WTC11 (cell line): ENCODE results near the gene C12orf56. TPM values are rescaled to one million over a fixed set of nuclear protein-coding genes. Genes with fewer than 3 reads are reported as not detected.

ENCODE experiments used
- ATAC-seq: fragments of 200-7000 bp; cut with Tn5 transposase; 2 replicates; pipeline ENCODE4 v1.10.0; 2021; ENCODE audit warnings: mild to moderate bottlenecking, moderate library complexity
- CTCF ChIA-PET: fragments of 300-600 bp; sonication (Branson Sonifier 250); formaldehyde crosslinking; loops from one replicate; lab custom pipeline; 2021; ENCODE audit warnings: antibody characterized with exemption; lab: Charles Lee
- POLR2A ChIA-PET: fragments of 350-600 bp; sonication (Branson Sonifier 250); formaldehyde crosslinking; loops from one replicate; lab custom pipeline; 2021; ENCODE audit warnings: antibody characterized with exemption; lab: Charles Lee
- DNase-seq: peaks from one replicate; pipeline ENCODE4 v3.0.0; 2021; ENCODE audit warnings: low spot score
- H3K27ac Mint-ChIP-seq: 2 replicates; pipeline ENCODE4 v1.8.0; 2021; ENCODE audit warnings: mixed read lengths
- H3K27me3 Mint-ChIP-seq: 2 replicates; pipeline ENCODE4 v1.8.0; 2021; ENCODE audit warnings: low read depth, mild to moderate bottlenecking, moderate library complexity, mixed read lengths
- H3K36me3 Mint-ChIP-seq: 2 replicates; pipeline ENCODE4 v1.8.0; 2021; ENCODE audit warnings: mixed read lengths
- H3K4me1 Mint-ChIP-seq: 2 replicates; pipeline ENCODE4 v1.8.0; 2022; ENCODE audit warnings: mixed read lengths
- H3K4me3 Mint-ChIP-seq: 2 replicates; pipeline ENCODE4 v1.8.0; 2021; ENCODE audit warnings: mild to moderate bottlenecking, moderate library complexity, mixed read lengths
- H3K9me3 Mint-ChIP-seq: 2 replicates; pipeline ENCODE4 v1.8.0; 2021; ENCODE audit warnings: mixed read lengths
- ATF1 ChIP-seq: sonication (generic); formaldehyde crosslinking; IDR thresholded peaks from 2 replicates; pipeline ENCODE4 v1.8.1; 2023; ENCODE audit warnings: mild to moderate bottlenecking, moderate library complexity, missing genetic modification reagents
- ATF3 ChIP-seq: sonication (generic); formaldehyde crosslinking; conservative IDR thresholded peaks from 2 replicates; pipeline ENCODE4 v1.8.1; 2022; ENCODE audit warnings: mild to moderate bottlenecking, missing genetic modification reagents
- CREB1 ChIP-seq: sonication (generic); formaldehyde crosslinking; IDR thresholded peaks from 2 replicates; pipeline ENCODE4 v1.8.0; 2023; ENCODE audit warnings: mild to moderate bottlenecking, missing genetic modification reagents
- CREM ChIP-seq: sonication (generic); formaldehyde crosslinking; IDR thresholded peaks from 2 replicates; pipeline ENCODE4 v1.8.1; 2022; ENCODE audit warnings: mild to moderate bottlenecking, missing genetic modification reagents, moderate library complexity
- E2F4 ChIP-seq: sonication (generic); formaldehyde crosslinking; IDR thresholded peaks from 2 replicates; pipeline ENCODE4 v1.8.1; 2022; ENCODE audit warnings: low read depth, mild to moderate bottlenecking, moderate library complexity, missing genetic modification reagents, borderline replicate concordance
- ESRRA ChIP-seq: sonication (generic); formaldehyde crosslinking; IDR thresholded peaks from 2 replicates; pipeline ENCODE4 v1.8.1; 2022; ENCODE audit warnings: mild to moderate bottlenecking, missing genetic modification reagents, borderline replicate concordance
- FOXP1 ChIP-seq: sonication (generic); formaldehyde crosslinking; IDR thresholded peaks from 2 replicates; pipeline ENCODE4 v1.8.0; 2022; ENCODE audit warnings: missing genetic modification reagents, mild to moderate bottlenecking, moderate library complexity, borderline replicate concordance
- JUN ChIP-seq: sonication (generic); formaldehyde crosslinking; IDR thresholded peaks from 2 replicates; pipeline ENCODE4 v1.8.0; 2023; ENCODE audit warnings: mild to moderate bottlenecking, missing genetic modification reagents
- NFYB ChIP-seq: sonication (generic); formaldehyde crosslinking; conservative IDR thresholded peaks from 2 replicates; pipeline ENCODE4 v1.8.0; 2022; ENCODE audit warnings: low read depth, missing genetic modification reagents
- NR1H2 ChIP-seq: sonication (generic); formaldehyde crosslinking; IDR thresholded peaks from 2 replicates; pipeline ENCODE4 v1.9.0; 2021; ENCODE audit warnings: mild to moderate bottlenecking, moderate library complexity, missing genetic modification reagents
- PRRX2 ChIP-seq: fragments of 250-450 bp; sonication (Bioruptor Pico); IDR thresholded peaks from 2 replicates; pipeline ENCODE4 v1.8.0; 2021; ENCODE audit warnings: mild to moderate bottlenecking
- RELA ChIP-seq: sonication (generic); formaldehyde crosslinking; IDR thresholded peaks from 2 replicates; pipeline ENCODE4 v1.8.1; 2022; ENCODE audit warnings: missing genetic modification reagents, mild to moderate bottlenecking, borderline replicate concordance
- USF2 ChIP-seq: sonication (generic); formaldehyde crosslinking; IDR thresholded peaks from 2 replicates; pipeline ENCODE4 v1.8.1; 2023; ENCODE audit warnings: mild to moderate bottlenecking, missing genetic modification reagents, moderate library complexity
- ZMAT4 ChIP-seq: fragments of 250-450 bp; sonication (Bioruptor Pico); IDR thresholded peaks from 2 replicates; pipeline ENCODE4 v1.9.0; 2021; ENCODE audit warnings: mild to moderate bottlenecking
- ZNF121 ChIP-seq: sonication (generic); formaldehyde crosslinking; IDR thresholded peaks from 2 replicates; pipeline ENCODE4 v1.8.0; 2023; ENCODE audit warnings: missing genetic modification reagents
- ZNF232 ChIP-seq: sonication (generic); formaldehyde crosslinking; IDR thresholded peaks from 2 replicates; pipeline ENCODE4 v1.8.0; 2022; ENCODE audit warnings: mild to moderate bottlenecking, missing genetic modification reagents
- ZNF396 ChIP-seq: fragments of 250-450 bp; sonication (Bioruptor Pico); IDR thresholded peaks from 2 replicates; pipeline ENCODE4 v1.8.0; 2021; ENCODE audit warnings: mild to moderate bottlenecking, moderate library complexity, borderline replicate concordance
- ZNF416 ChIP-seq: fragments of 250-450 bp; sonication (Bioruptor Pico); IDR thresholded peaks from 2 replicates; pipeline ENCODE4 v1.9.0; 2021; ENCODE audit warnings: mild to moderate bottlenecking, inconsistent platforms
- ZNF423 ChIP-seq: fragments of 250-450 bp; sonication (Bioruptor Pico); IDR thresholded peaks from 2 replicates; pipeline ENCODE4 v2.1.2; 2022; ENCODE audit warnings: mild to moderate bottlenecking, moderate library complexity
- ZNF512 ChIP-seq: sonication (generic); formaldehyde crosslinking; IDR thresholded peaks from 2 replicates; pipeline ENCODE4 v1.8.1; 2022; ENCODE audit warnings: missing genetic modification reagents, borderline replicate concordance
- ZNF671 ChIP-seq: fragments of 250-450 bp; sonication (Bioruptor Pico); IDR thresholded peaks from 2 replicates; pipeline ENCODE4 v1.8.0; 2021; ENCODE audit warnings: mild to moderate bottlenecking
- ZSCAN18 ChIP-seq: fragments of 250-450 bp; sonication (Bioruptor Pico); IDR thresholded peaks from 2 replicates; pipeline ENCODE4 v2.1.2; 2022; ENCODE audit warnings: mild to moderate bottlenecking, moderate library complexity
- total RNA-seq: library from RNA; stranded (reverse); gene quantifications from 3 replicates; pipeline ENCODE4 v1.2.3, GENCODE V29; 2021
- TF ChIP-seq, protein P1 (sequence below): sonication (generic); formaldehyde crosslinking; IDR thresholded peaks from 2 replicates; pipeline ENCODE4 v1.8.1; 2022; ENCODE audit warnings: low read depth, missing genetic modification reagents, borderline replicate concordance
- TF ChIP-seq, protein P2 (sequence below): sonication (generic); formaldehyde crosslinking; IDR thresholded peaks from 2 replicates; pipeline ENCODE4 v1.8.0; 2022; ENCODE audit warnings: mild to moderate bottlenecking, missing genetic modification reagents
- TF ChIP-seq, protein P3 (sequence below): sonication (generic); formaldehyde crosslinking; IDR thresholded peaks from 2 replicates; pipeline ENCODE4 v1.8.0; 2023; ENCODE audit warnings: missing genetic modification reagents

Gene C12orf56
- total RNA-seq, 1 experiment from 2014 or later, result 2.5 TPM

- no peak overlapping the region for H3K4me3 Mint-ChIP-seq
- CTCF ChIA-PET, result no interaction called here
- peaks cover 9% of the 10 kb centered on the region for H3K9me3 Mint-ChIP-seq
- H3K27ac Mint-ChIP-seq, result no peak overlapping the region
- peaks cover 34% of the 10 kb centered on the region for H3K4me1 Mint-ChIP-seq
- no peaks in the 10 kb centered on the region for H3K27me3 Mint-ChIP-seq
- TF ChIP-seq USF2 (CRISPR knock-in tag), result no peak
- no peak for TF ChIP-seq ZNF416 (CRISPR knock-in tag)
- no peak for TF ChIP-seq NR1H2
- no peak for TF ChIP-seq ZNF121 (CRISPR knock-in tag)
- TF ChIP-seq FOXP1 (CRISPR knock-in tag), result no peak
- no peak for TF ChIP-seq CREM (CRISPR knock-in tag)
- TF ChIP-seq JUN (CRISPR knock-in tag), result no peak
- TF ChIP-seq ZMAT4, result no peak
- TF ChIP-seq, protein P1, sequence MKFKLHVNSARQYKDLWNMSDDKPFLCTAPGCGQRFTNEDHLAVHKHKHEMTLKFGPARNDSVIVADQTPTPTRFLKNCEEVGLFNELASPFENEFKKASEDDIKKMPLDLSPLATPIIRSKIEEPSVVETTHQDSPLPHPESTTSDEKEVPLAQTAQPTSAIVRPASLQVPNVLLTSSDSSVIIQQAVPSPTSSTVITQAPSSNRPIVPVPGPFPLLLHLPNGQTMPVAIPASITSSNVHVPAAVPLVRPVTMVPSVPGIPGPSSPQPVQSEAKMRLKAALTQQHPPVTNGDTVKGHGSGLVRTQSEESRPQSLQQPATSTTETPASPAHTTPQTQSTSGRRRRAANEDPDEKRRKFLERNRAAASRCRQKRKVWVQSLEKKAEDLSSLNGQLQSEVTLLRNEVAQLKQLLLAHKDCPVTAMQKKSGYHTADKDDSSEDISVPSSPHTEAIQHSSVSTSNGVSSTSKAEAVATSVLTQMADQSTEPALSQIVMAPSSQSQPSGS, result no peak
- TF ChIP-seq ATF3 (CRISPR knock-in tag), result no peak
- POLR2A ChIA-PET, result interaction anchor here (0.7 kb wide), 2 partner anchors 67 to 85 kb away, joined by 3 read pairs; no protein-coding TSS in a partner anchor
- no peak for DNase-seq
- ATAC-seq, result peak; percentile 54
- peaks cover 4% of the 10 kb centered on the region; the same call in 1 of the 2 replicates for H3K36me3 Mint-ChIP-seq
Observed at GRCh38 chr12:64323476-64324225, 66.9 kb downstream of the C12orf56 start.

- DNase-seq, result no peak
- no peak for ATAC-seq
- CTCF ChIA-PET, result no interaction called here
- peaks cover 9% of the 10 kb centered on the region for H3K9me3 Mint-ChIP-seq
- peaks cover 37% of the 10 kb centered on the region for H3K4me1 Mint-ChIP-seq
- no peaks in the 10 kb centered on the region for H3K27me3 Mint-ChIP-seq
- POLR2A ChIA-PET, result interaction anchor here (0.7 kb wide), 2 partner anchors 68 to 84 kb away, joined by 3 read pairs; no protein-coding TSS in a partner anchor
- H3K4me3 Mint-ChIP-seq, result no peak overlapping the region
- H3K27ac Mint-ChIP-seq, result no peak overlapping the region; the same call in 1 of the 2 replicates
- H3K36me3 Mint-ChIP-seq, result peaks cover 4% of the 10 kb centered on the region; the same call in 1 of the 2 replicates
- TF ChIP-seq JUN (CRISPR knock-in tag) (no peak), ZNF396 (CRISPR knock-in tag) (no peak), ZNF512 (CRISPR knock-in tag) (no peak), CREB1 (CRISPR knock-in tag) (no peak), E2F4 (CRISPR knock-in tag) (no peak), ATF1 (CRISPR knock-in tag) (no peak), ESRRA (no peak), ZNF423 (CRISPR knock-in tag) (no peak), ZSCAN18 (CRISPR knock-in tag) (no peak), NFYB (CRISPR knock-in tag) (no peak), PRRX2 (no peak), RELA (CRISPR knock-in tag) (no peak), ZNF121 (CRISPR knock-in tag) (no peak), ZNF671 (no peak), ZNF232 (no peak)
- TF ChIP-seq, protein P2, sequence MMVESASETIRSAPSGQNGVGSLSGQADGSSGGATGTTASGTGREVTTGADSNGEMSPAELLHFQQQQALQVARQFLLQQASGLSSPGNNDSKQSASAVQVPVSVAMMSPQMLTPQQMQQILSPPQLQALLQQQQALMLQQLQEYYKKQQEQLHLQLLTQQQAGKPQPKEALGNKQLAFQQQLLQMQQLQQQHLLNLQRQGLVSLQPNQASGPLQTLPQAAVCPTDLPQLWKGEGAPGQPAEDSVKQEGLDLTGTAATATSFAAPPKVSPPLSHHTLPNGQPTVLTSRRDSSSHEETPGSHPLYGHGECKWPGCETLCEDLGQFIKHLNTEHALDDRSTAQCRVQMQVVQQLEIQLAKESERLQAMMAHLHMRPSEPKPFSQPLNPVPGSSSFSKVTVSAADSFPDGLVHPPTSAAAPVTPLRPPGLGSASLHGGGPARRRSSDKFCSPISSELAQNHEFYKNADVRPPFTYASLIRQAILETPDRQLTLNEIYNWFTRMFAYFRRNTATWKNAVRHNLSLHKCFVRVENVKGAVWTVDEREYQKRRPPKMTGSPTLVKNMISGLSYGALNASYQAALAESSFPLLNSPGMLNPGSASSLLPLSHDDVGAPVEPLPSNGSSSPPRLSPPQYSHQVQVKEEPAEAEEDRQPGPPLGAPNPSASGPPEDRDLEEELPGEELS (CRISPR knock-in tag), result no peak
- TF ChIP-seq, protein P3, sequence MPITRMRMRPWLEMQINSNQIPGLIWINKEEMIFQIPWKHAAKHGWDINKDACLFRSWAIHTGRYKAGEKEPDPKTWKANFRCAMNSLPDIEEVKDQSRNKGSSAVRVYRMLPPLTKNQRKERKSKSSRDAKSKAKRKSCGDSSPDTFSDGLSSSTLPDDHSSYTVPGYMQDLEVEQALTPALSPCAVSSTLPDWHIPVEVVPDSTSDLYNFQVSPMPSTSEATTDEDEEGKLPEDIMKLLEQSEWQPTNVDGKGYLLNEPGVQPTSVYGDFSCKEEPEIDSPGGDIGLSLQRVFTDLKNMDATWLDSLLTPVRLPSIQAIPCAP (CRISPR knock-in tag), result no peak
Observed at GRCh38 chr12:64323006-64323405, 67.6 kb downstream of the C12orf56 start.
